HepG2 (cell line): Measurements from ENCODE around the gene FAM117A. TPM values are rescaled to one million over a fixed set of nuclear protein-coding genes. Genes with fewer than 3 reads are reported as not detected.
A peak's percentile ranks its signal among the peaks of the same experiment; 100 is the strongest.

ENCODE experiments used
- ADNP ChIP-seq: sonication (generic); formaldehyde crosslinking; IDR thresholded peaks from 2 replicates; pipeline ENCODE4 v1.4.0; 2020; ENCODE audit warnings: missing genetic modification reagents
- ELF3 ChIP-seq: IDR thresholded peaks from 2 replicates; pipeline ENCODE4 v1.6.1; 2016; ENCODE audit warnings: missing genetic modification reagents, missing compliant biosample characterization
- FOXJ3 ChIP-seq: sonication (generic); formaldehyde crosslinking; IDR thresholded peaks from 2 replicates; pipeline ENCODE4 v1.4.0; 2020; ENCODE audit warnings: missing genetic modification reagents, mild to moderate bottlenecking, borderline replicate concordance
- MYC ChIP-seq: sonication (generic); formaldehyde crosslinking; IDR thresholded peaks from 2 replicates; pipeline ENCODE4 v1.9.0; 2021; ENCODE audit warnings: missing genetic modification reagents, borderline replicate concordance
- MYNN ChIP-seq: sonication (generic); formaldehyde crosslinking; IDR thresholded peaks from 2 replicates; pipeline ENCODE4 v1.4.0; 2020; ENCODE audit warnings: mild to moderate bottlenecking, low read depth, missing genetic modification reagents
- RFX3 ChIP-seq: IDR thresholded peaks from 2 replicates; pipeline ENCODE4 v1.6.1; 2016; ENCODE audit warnings: missing biosample characterization, missing genetic modification reagents
- ZFP37 ChIP-seq: sonication (generic); formaldehyde crosslinking; IDR thresholded peaks from 2 replicates; pipeline ENCODE4 v1.4.0; 2020; ENCODE audit warnings: missing genetic modification reagents, borderline replicate concordance
- ZFP90 ChIP-seq: sonication (generic); formaldehyde crosslinking; IDR thresholded peaks from 2 replicates; pipeline ENCODE4 v1.8.0; 2022; ENCODE audit warnings: missing genetic modification reagents, mild to moderate bottlenecking, inconsistent platforms, borderline replicate concordance
- ZNF44 ChIP-seq: sonication (generic); formaldehyde crosslinking; IDR thresholded peaks from 2 replicates; pipeline ENCODE4 v1.5.1; 2020; ENCODE audit warnings: mild to moderate bottlenecking, missing genetic modification reagents
- ZNF530 ChIP-seq: sonication (generic); formaldehyde crosslinking; IDR thresholded peaks from 2 replicates; pipeline ENCODE4 v1.5.0; 2020; ENCODE audit warnings: low read depth, mild to moderate bottlenecking, missing genetic modification reagents
- ZNF646 ChIP-seq: sonication (generic); formaldehyde crosslinking; IDR thresholded peaks from 2 replicates; pipeline ENCODE4 v1.9.0; 2021; ENCODE audit warnings: mild to moderate bottlenecking, missing genetic modification reagents
- polyA plus RNA-seq, 8 experiments: library from polyadenylated mRNA; depleted of rRNA in 3 of 8; stranded (reverse) in 7 of 8; unstranded in 1 of 8; fragments of >200 nt; fragmentation: Illumina TruSeq in 4 of 8; extraction: Trizol in 4 of 8; gene quantifications; 2 replicates each; pipeline versions ENCODE4 v1.2.1 to v1.2.3, GENCODE V29; 2011 to 2016; ENCODE audit warnings: low read depth in 4 of 8, missing spikeins in 1 of 8, mixed read lengths in 1 of 8; ENCODE audit not compliant: insufficient read depth in 1 of 8
- total RNA-seq, 5 experiments: library from RNA; depleted of rRNA; stranded (reverse); fragments of >200 nt; fragmentation: Illumina TruSeq; extraction: Trizol; gene quantifications; 2 replicates each; pipeline ENCODE4 v1.2.3, GENCODE V29; 2016; ENCODE audit warnings: low read depth in 1 of 5
- TF ChIP-seq, protein P1 (sequence below): sonication (generic); formaldehyde crosslinking; IDR thresholded peaks from 2 replicates; pipeline ENCODE4 v1.9.0; 2021; ENCODE audit warnings: missing genetic modification reagents, mild to moderate bottlenecking, borderline replicate concordance
- TF ChIP-seq, protein P2 (sequence below): IDR thresholded peaks from 2 replicates; pipeline ENCODE4 v1.6.1; 2012; ENCODE audit warnings: low read length, improper control_type of control experiment

The FAM117A gene
- total and polyA plus RNA-seq, 2 of the 13 experiments (the other 11 are each of a cell fraction or from before 2014, with no cell fraction given) = 12.1 to 19.8 TPM

GRCh38 chr17:49734515-49735490, 29.1 kb downstream of the FAM117A start (continued):
- no peak for TF ChIP-seq ZFP37 (CRISPR knock-in tag)
- TF ChIP-seq ZNF44 (CRISPR knock-in tag) = no peak
- TF ChIP-seq ZFP90 (CRISPR knock-in tag) = no peak
- no peak for TF ChIP-seq ZNF530
- no peak for TF ChIP-seq RFX3 (CRISPR knock-in tag)
- no peak for TF ChIP-seq MYNN (CRISPR knock-in tag)
- TF ChIP-seq ADNP (CRISPR knock-in tag) = no peak
- no peak for TF ChIP-seq ELF3
- TF ChIP-seq MYC (CRISPR knock-in tag) = no peak
- peak; percentile 59; the same call in 1 of the 2 replicates for TF ChIP-seq FOXJ3
- no peak for TF ChIP-seq ZNF646 (CRISPR knock-in tag)
- TF ChIP-seq, protein P1, sequence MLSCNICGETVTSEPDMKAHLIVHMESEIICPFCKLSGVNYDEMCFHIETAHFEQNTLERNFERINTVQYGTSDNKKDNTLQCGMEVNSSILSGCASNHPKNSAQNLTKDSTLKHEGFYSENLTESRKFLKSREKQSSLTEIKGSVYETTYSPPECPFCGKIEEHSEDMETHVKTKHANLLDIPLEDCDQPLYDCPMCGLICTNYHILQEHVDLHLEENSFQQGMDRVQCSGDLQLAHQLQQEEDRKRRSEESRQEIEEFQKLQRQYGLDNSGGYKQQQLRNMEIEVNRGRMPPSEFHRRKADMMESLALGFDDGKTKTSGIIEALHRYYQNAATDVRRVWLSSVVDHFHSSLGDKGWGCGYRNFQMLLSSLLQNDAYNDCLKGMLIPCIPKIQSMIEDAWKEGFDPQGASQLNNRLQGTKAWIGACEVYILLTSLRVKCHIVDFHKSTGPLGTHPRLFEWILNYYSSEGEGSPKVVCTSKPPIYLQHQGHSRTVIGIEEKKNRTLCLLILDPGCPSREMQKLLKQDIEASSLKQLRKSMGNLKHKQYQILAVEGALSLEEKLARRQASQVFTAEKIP (CRISPR knock-in tag) = no peak
- TF ChIP-seq, protein P2, sequence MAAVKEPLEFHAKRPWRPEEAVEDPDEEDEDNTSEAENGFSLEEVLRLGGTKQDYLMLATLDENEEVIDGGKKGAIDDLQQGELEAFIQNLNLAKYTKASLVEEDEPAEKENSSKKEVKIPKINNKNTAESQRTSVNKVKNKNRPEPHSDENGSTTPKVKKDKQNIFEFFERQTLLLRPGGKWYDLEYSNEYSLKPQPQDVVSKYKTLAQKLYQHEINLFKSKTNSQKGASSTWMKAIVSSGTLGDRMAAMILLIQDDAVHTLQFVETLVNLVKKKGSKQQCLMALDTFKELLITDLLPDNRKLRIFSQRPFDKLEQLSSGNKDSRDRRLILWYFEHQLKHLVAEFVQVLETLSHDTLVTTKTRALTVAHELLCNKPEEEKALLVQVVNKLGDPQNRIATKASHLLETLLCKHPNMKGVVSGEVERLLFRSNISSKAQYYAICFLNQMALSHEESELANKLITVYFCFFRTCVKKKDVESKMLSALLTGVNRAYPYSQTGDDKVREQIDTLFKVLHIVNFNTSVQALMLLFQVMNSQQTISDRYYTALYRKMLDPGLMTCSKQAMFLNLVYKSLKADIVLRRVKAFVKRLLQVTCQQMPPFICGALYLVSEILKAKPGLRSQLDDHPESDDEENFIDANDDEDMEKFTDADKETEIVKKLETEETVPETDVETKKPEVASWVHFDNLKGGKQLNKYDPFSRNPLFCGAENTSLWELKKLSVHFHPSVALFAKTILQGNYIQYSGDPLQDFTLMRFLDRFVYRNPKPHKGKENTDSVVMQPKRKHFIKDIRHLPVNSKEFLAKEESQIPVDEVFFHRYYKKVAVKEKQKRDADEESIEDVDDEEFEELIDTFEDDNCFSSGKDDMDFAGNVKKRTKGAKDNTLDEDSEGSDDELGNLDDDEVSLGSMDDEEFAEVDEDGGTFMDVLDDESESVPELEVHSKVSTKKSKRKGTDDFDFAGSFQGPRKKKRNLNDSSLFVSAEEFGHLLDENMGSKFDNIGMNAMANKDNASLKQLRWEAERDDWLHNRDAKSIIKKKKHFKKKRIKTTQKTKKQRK = no peak
